Measurements from ENCODE around the gene DUSP16.

- TF ChIP-seq RAD21 (conservative IDR thresholded peaks at IDR 0.05 in 1 of 2, IDR thresholded peaks at IDR 0.05 in 1 of 2) (no peak), POLR2A (IDR thresholded peaks at IDR 0.05; ENCODE audit: low read length) (no peak), CTCF (IDR thresholded peaks at IDR 0.05) (no peak), HOXB13 (CRISPR knock-in tag; IDR thresholded peaks at IDR 0.05; ENCODE audit: low read depth) (no peak), MAZ (IDR thresholded peaks at IDR 0.05; ENCODE audit: borderline replicate concordance, low read depth, low read length) (no peak), POLR2AphosphoS2 (conservative IDR thresholded peaks at IDR 0.05; ENCODE audit: low read length) (no peak), HES2 (IDR thresholded peaks at IDR 0.05) (no peak)
Measured at GRCh38 chr12:12557733-12558132, 4.9 kb downstream of the DUSP16 start.

Data from A549 (cell line).